K562 (cell line): ENCODE data around the gene CPNE2. TPM values are rescaled to one million over a fixed set of nuclear protein-coding genes. Genes with fewer than 3 reads are reported as not detected.

ENCODE experiments used
- ATAC-seq: fragments of 200-7000 bp; cut with Tn5 transposase; 3 replicates; pipeline ENCODE4 v1.9.1; 2020; ENCODE audit warnings: moderate library complexity
- BruUV-seq: library from RNA; stranded (reverse); fragments of 400-500 nt; replicated peaks from 2 replicates; lab custom pipeline; 2021; lab: Mats Ljungman, UMichigan
- CTCF ChIA-PET: fragments of 300-600 bp; formaldehyde crosslinking; extraction: SDS; loops from one replicate; lab custom pipeline; 2021; ENCODE audit warnings: low intra/inter-chr PET ratio; lab: Yijun Ruan, JAX
- POLR2A ChIA-PET: fragments of 300-600, 350-650 bp; sonication (Branson Sonifier 250); formaldehyde crosslinking; extraction: SDS; loops from one replicate; lab custom pipeline; 2021; ENCODE audit warnings: antibody characterized with exemption, inconsistent platforms; lab: Yijun Ruan, JAX
- DNase-seq, 4 experiments: peaks; one replicate each; pipeline versions ENCODE4 v3.0.0 to v3.0.0-alpha.2; 2011 to 2018; ENCODE audit warnings: low spot score in 3 of 4, mixed read lengths in 3 of 4; ENCODE audit errors: extremely low read depth in 1 of 4
- FAIRE-seq: peaks from 2 replicates; lab custom pipeline; 2011; peaks lifted over from hg19 to GRCh38; lab: Jason Lieb, UNC
- H2AFZ ChIP-seq: 2 replicates; pipeline ENCODE4 v1.6.0; 2011; ENCODE audit warnings: low read depth, low read length, control low read depth, inconsistent platforms
- H3K27ac ChIP-seq: fragments of 200-600 bp; 3 replicates; pipeline ENCODE4 v1.8.0; 2011; ENCODE audit warnings: low read depth, mild to moderate bottlenecking, control low read depth, inconsistent platforms, low read length, moderate library complexity, mixed read lengths; ENCODE audit errors: extremely low read depth
- H3K27me3 ChIP-seq, 2 experiments: fragments of 300-600 bp in 1 of 2; 2 replicates in 1 of 2; 3 replicates in 1 of 2; pipeline versions ENCODE4 v1.6.0 to v1.8.0; 2011; ENCODE audit warnings: inconsistent platforms in 2 of 2, low read length in 2 of 2, mild to moderate bottlenecking in 1 of 2, mixed read lengths in 1 of 2, moderate library complexity in 1 of 2; ENCODE audit not compliant: control insufficient read depth in 2 of 2, insufficient read depth in 2 of 2
- H3K36me3 ChIP-seq: fragments of 300-600 bp; 3 replicates; pipeline ENCODE4 v1.8.0; 2011; ENCODE audit warnings: mild to moderate bottlenecking, low read length, inconsistent platforms; ENCODE audit not compliant: control insufficient read depth, insufficient read depth
- H3K4me1 ChIP-seq, 2 experiments: fragments of 200-600 bp in 1 of 2; replicated peaks in 1 of 2; 2 replicates in 1 of 2; 3 replicates in 1 of 2; pipeline versions ENCODE4 v1.5.1 to v1.8.0; 2011; ENCODE audit warnings: inconsistent platforms in 2 of 2, low read length in 2 of 2, mild to moderate bottlenecking in 1 of 2, mixed read lengths in 1 of 2, moderate library complexity in 1 of 2; ENCODE audit not compliant: control insufficient read depth in 2 of 2, insufficient read depth in 2 of 2
- H3K4me2 ChIP-seq: 2 replicates; pipeline ENCODE4 v1.6.1; 2011; ENCODE audit warnings: low read length, control low read depth, inconsistent platforms, mixed read lengths; ENCODE audit not compliant: insufficient read depth
- H3K4me3 ChIP-seq: fragments of 200-600 bp; sonication (generic), shearing (Covaris generic); 2 replicates; pipeline ENCODE4 v1.5.1; 2016; ENCODE audit warnings: control low read depth, inconsistent platforms
- H3K79me2 ChIP-seq: fragments of 200-600 bp; 3 replicates; pipeline ENCODE4 v1.8.0; 2011; ENCODE audit warnings: low read length, inconsistent platforms; ENCODE audit not compliant: control insufficient read depth, insufficient read depth
- H3K9ac ChIP-seq, 2 experiments: 2 replicates each; pipeline versions ENCODE4 v1.6.0 to v1.6.1; 2011; ENCODE audit warnings: low read depth in 2 of 2, low read length in 2 of 2, control low read depth in 1 of 2, inconsistent platforms in 1 of 2, mild to moderate bottlenecking in 1 of 2, mixed read lengths in 1 of 2; ENCODE audit not compliant: insufficient read depth in 1 of 2
- H3K9me1 ChIP-seq: one replicate; pipeline ENCODE4 v1.6.0; 2011; ENCODE audit warnings: inconsistent platforms, mild to moderate bottlenecking, low read length, moderate library complexity; ENCODE audit not compliant: control insufficient read depth, insufficient read depth
- H3K9me3 ChIP-seq: replicated peaks from 2 replicates; pipeline ENCODE4 v1.5.1; 2011; ENCODE audit warnings: low read depth, low read length, inconsistent platforms; ENCODE audit not compliant: control insufficient read depth, insufficient read depth
- H4K20me1 ChIP-seq: replicated peaks from 2 replicates; pipeline ENCODE4 v1.6.1; 2011; ENCODE audit warnings: low read length, inconsistent platforms, mixed read lengths; ENCODE audit not compliant: control insufficient read depth, insufficient read depth
- CEBPG ChIP-seq, 3 experiments: fragments of 200-800 bp in 1 of 3; sonication (Bioruptor generic) in 1 of 3; sonication (generic) in 1 of 3; formaldehyde crosslinking in 1 of 3; IDR thresholded peaks in 2 of 3; conservative IDR thresholded peaks in 1 of 3; 2 replicates each; pipeline versions ENCODE4 v1.6.1 to v1.8.0; 2016 to 2022; ENCODE audit warnings: missing compliant biosample characterization in 2 of 3, missing genetic modification characterization in 2 of 3, mild to moderate bottlenecking in 1 of 3, missing genetic modification reagents in 1 of 3
- EP300 ChIP-seq: IDR thresholded peaks from 2 replicates; pipeline ENCODE4 v1.6.1; 2012; ENCODE audit warnings: low read length, improper control_type of control experiment
- FOXK1 ChIP-seq: sonication (generic); formaldehyde crosslinking; IDR thresholded peaks from 2 replicates; pipeline ENCODE4 v1.8.0; 2022; ENCODE audit warnings: missing genetic modification reagents, mild to moderate bottlenecking, borderline replicate concordance
- HDAC2 ChIP-seq: fragments of 450-650 bp; IDR thresholded peaks from 2 replicates; pipeline ENCODE4 v1.6.1; 2016; ENCODE audit warnings: mild to moderate bottlenecking
- HMG20B ChIP-seq: fragments of 250-450 bp; sonication (Bioruptor Pico); IDR thresholded peaks from 2 replicates; pipeline ENCODE4 v1.5.0; 2021; ENCODE audit warnings: mild to moderate bottlenecking
- IFI16 ChIP-seq: fragments of 250-450 bp; sonication (Bioruptor Pico); IDR thresholded peaks from 2 replicates; pipeline ENCODE4 v2.1.2; 2022; ENCODE audit warnings: mild to moderate bottlenecking, inconsistent platforms
- JUND ChIP-seq, 2 experiments: IDR thresholded peaks; 2 replicates in 1 of 2; 3 replicates in 1 of 2; pipeline ENCODE4 v1.6.1; 2011; ENCODE audit warnings: borderline replicate concordance in 2 of 2, low read depth in 2 of 2, low read length in 2 of 2, improper control_type of control experiment in 1 of 2, missing biosample characterization in 1 of 2, missing genetic modification characterization in 1 of 2, missing genetic modification reagents in 1 of 2
- KLF13 ChIP-seq: fragments of 450-650 bp; IDR thresholded peaks from 2 replicates; pipeline ENCODE4 v1.6.1; 2016; ENCODE audit warnings: missing genetic modification characterization, low read depth, mild to moderate bottlenecking, missing compliant biosample characterization, moderate library complexity, borderline replicate concordance
- NFE2L1 ChIP-seq: fragments of 450-650 bp; IDR thresholded peaks from 2 replicates; pipeline ENCODE4 v1.6.1; 2016; ENCODE audit warnings: missing genetic modification characterization, low read depth, mild to moderate bottlenecking, missing compliant biosample characterization, moderate library complexity, borderline replicate concordance
- POLR3A ChIP-seq: IDR thresholded peaks from 2 replicates; pipeline ENCODE4 v1.6.1; 2011; ENCODE audit warnings: borderline replicate concordance, mild to moderate bottlenecking, moderate library complexity; ENCODE audit not compliant: insufficient read length, insufficient read depth; ENCODE audit errors: extremely low read depth
- RAD51 ChIP-seq: fragments of 450-650 bp; IDR thresholded peaks from 2 replicates; pipeline ENCODE4 v1.7.1; 2016; ENCODE audit warnings: low read depth, mild to moderate bottlenecking, borderline replicate concordance
- SMAD4 ChIP-seq: fragments of 250-450 bp; sonication (Bioruptor Pico); conservative IDR thresholded peaks from 2 replicates; pipeline ENCODE4 v1.8.0; 2021; ENCODE audit warnings: inconsistent platforms, mild to moderate bottlenecking, moderate library complexity
- SPI1 ChIP-seq: IDR thresholded peaks from 2 replicates; pipeline ENCODE4 v1.6.1; 2011; ENCODE audit warnings: low read depth, low read length, control low read depth, borderline replicate concordance
- TAF15 ChIP-seq: fragments of 200-400 bp; formaldehyde crosslinking; IDR thresholded peaks from 2 replicates; pipeline ENCODE4 v1.6.1; 2017; ENCODE audit warnings: mild to moderate bottlenecking, low read depth, low read length, moderate library complexity
- TCF7 ChIP-seq: sonication (generic); IDR thresholded peaks from 2 replicates; pipeline ENCODE4 v1.6.1; 2016; ENCODE audit warnings: antibody characterized with exemption, borderline replicate concordance
- ZNF778 ChIP-seq: fragments of 450-650 bp; formaldehyde crosslinking; IDR thresholded peaks from 2 replicates; pipeline ENCODE4 v1.4.0; 2020; ENCODE audit warnings: mild to moderate bottlenecking, moderate library complexity
- WGBS: fragments of 100-300 bp; shearing (Covaris generic); methylation state at CpG from one replicate; pipeline ENCODE4 v1.1.6; 2016; ENCODE audit warnings: low coverage, mixed read lengths; ENCODE audit not compliant: insufficient coverage; ENCODE audit errors: missing lambda C conversion rate; 5-methylcytosine and 5-hydroxymethylcytosine counted together
- in situ Hi-C: fragments of 300-500 bp; cut with MboI; formaldehyde crosslinking; loops from 4 replicates; pipeline ENCODE4 v1.15.0; 2018; ENCODE audit warnings: inconsistent platforms, mixed read lengths
- intact Hi-C: fragments of 100-400 bp; cut with micrococcal nuclease; formaldehyde crosslinking; loops from 2 replicates; pipeline ENCODE4 v1.14.2; 2022
- polyA plus RNA-seq, 8 experiments: library from polyadenylated mRNA; depleted of rRNA in 4 of 8; stranded (reverse) in 5 of 8; unstranded in 3 of 8; fragments of >200 nt; fragmentation: Nextera tagmentation in 2 of 8; fragmentation: Illumina TruSeq in 1 of 8; extraction: Ambion mirVana in 2 of 8; extraction: Trizol in 1 of 8; gene quantifications; 2 replicates each; pipeline versions ENCODE4 v1.2.1 to v1.2.3, GENCODE V29; 2011 to 2014; ENCODE audit warnings: inconsistent platforms in 1 of 8, missing spikeins in 1 of 8
- total RNA-seq, 7 experiments: library from RNA; depleted of rRNA in 6 of 7; stranded (reverse); fragments of >200 nt in 6 of 7; fragmentation: Illumina TruSeq in 2 of 7; extraction: Trizol in 2 of 7; gene quantifications; 2 replicates each; pipeline versions ENCODE4 v1.2.1 to v1.2.3, GENCODE V29; 2011 to 2021; ENCODE audit warnings: low replicate concordance in 1 of 7
- TF ChIP-seq, protein P1 (sequence below): fragments of 450-650 bp; formaldehyde crosslinking; IDR thresholded peaks from 2 replicates; pipeline ENCODE4 v1.4.0; 2020; ENCODE audit warnings: mild to moderate bottlenecking, moderate library complexity
- TF ChIP-seq, protein P2 (sequence below): fragments of 450-650 bp; IDR thresholded peaks from 2 replicates; pipeline ENCODE4 v1.7.0; 2016; ENCODE audit warnings: borderline replicate concordance

The CPNE2 gene
- total and polyA plus RNA-seq, 9 of the 15 experiments (the other 6 are each of a cell fraction or from before 2014, with no cell fraction given): 3.0 to 13.9 (median 8.6) TPM

DNA sequence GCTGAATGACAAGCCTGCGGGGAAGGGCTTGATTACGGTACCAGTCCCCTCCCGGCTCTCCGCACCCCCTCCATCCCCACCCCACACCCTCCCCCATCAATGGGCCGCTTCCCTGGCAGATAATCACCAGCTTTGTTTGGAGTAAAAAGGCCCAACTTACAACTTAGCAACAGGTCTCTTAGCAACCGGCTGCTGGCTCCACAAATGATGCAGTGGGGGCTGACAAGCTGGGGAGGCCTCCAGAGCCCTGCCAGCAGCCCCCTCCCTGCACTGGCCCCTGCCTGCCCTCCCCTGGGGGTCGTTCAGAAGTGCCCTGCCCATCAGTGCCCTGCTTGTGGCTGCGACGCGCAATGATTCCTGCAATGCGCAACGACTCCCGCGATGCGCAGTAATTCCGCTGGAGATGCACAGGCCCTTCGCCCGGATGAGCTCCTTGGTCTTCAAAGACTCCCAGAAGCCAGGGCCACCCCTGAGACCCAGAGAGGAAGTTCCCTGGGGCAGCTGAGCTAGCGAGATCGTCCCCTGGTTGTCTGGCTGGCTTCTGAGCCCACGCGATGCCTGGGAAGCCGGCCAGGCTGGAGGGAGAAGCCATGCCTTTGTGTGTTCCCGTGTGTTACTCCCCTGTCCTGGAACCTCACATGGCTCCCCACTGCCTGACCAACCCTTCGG lies 23.3 kb downstream of the CPNE2 start:
- H3K4me1 ChIP-seq: peaks cover 12 to 25% of the 10 kb centered on the region in 2 experiments
- no TSS peak for BruUV-seq
- DNase-seq: no peak
- no peak overlapping the region for H2AFZ ChIP-seq
- H3K27me3 ChIP-seq: no peaks in the 10 kb centered on the region; a peak in 1 of 5 replicates
- POLR2A ChIA-PET: interaction anchor here (0.7 to 1.0 kb wide), 2 partner anchors 16 to 40 kb away, joined by 3 read pairs; no protein-coding TSS in a partner anchor
- H3K4me3 ChIP-seq: no peak overlapping the region
- 0 out of 2 replicates have a peak, but pooled peaks cover 3% of the 10 kb centered on the region for H4K20me1 ChIP-seq
- no peaks in the 10 kb centered on the region for H3K79me2 ChIP-seq
- WGBS: 53% methylated on average over 22 of the region's 25 CpGs
- no peaks in the 10 kb centered on the region for H3K36me3 ChIP-seq
- H3K9ac ChIP-seq: peak overlapping the region in 1 of 2 experiments; percentile 48; a peak in 1 of 4 replicates
- no peaks in the 10 kb centered on the region for H3K9me1 ChIP-seq
- intact Hi-C loops (no loop called here), in situ Hi-C loops (no loop called here)
- H3K4me2 ChIP-seq: no peak overlapping the region
- no peaks in the 10 kb centered on the region for H3K9me3 ChIP-seq
- no peak for FAIRE-seq
- no peak overlapping the region for H3K27ac ChIP-seq
- peak; percentile 29; the same call in 1 of the 3 replicates for ATAC-seq
- CTCF ChIA-PET: no interaction called here
- TF ChIP-seq POLR3A: no peak
- TF ChIP-seq, protein P1, sequence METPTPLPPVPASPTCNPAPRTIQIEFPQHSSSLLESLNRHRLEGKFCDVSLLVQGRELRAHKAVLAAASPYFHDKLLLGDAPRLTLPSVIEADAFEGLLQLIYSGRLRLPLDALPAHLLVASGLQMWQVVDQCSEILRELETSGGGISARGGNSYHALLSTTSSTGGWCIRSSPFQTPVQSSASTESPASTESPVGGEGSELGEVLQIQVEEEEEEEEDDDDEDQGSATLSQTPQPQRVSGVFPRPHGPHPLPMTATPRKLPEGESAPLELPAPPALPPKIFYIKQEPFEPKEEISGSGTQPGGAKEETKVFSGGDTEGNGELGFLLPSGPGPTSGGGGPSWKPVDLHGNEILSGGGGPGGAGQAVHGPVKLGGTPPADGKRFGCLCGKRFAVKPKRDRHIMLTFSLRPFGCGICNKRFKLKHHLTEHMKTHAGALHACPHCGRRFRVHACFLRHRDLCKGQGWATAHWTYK (CRISPR knock-in tag): no peak
- peak; percentile 37; the same call in 1 of the 2 replicates for TF ChIP-seq RAD51
- TF ChIP-seq SPI1: peak; percentile 55; the same call in 1 of the 2 replicates
- no peak for TF ChIP-seq HMG20B
- TF ChIP-seq ZNF778 (CRISPR knock-in tag): no peak
- no peak for TF ChIP-seq NFE2L1 (tag)
- TF ChIP-seq EP300: no peak
- TF ChIP-seq SMAD4: no peak
- no peak for TF ChIP-seq FOXK1 (CRISPR knock-in tag)
- TF ChIP-seq TCF7: no peak
- no peak for TF ChIP-seq HDAC2
- no peak for TF ChIP-seq TAF15
- no peak for TF ChIP-seq IFI16 (CRISPR knock-in tag)
- TF ChIP-seq, protein P2, sequence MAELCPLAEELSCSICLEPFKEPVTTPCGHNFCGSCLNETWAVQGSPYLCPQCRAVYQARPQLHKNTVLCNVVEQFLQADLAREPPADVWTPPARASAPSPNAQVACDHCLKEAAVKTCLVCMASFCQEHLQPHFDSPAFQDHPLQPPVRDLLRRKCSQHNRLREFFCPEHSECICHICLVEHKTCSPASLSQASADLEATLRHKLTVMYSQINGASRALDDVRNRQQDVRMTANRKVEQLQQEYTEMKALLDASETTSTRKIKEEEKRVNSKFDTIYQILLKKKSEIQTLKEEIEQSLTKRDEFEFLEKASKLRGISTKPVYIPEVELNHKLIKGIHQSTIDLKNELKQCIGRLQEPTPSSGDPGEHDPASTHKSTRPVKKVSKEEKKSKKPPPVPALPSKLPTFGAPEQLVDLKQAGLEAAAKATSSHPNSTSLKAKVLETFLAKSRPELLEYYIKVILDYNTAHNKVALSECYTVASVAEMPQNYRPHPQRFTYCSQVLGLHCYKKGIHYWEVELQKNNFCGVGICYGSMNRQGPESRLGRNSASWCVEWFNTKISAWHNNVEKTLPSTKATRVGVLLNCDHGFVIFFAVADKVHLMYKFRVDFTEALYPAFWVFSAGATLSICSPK: no peak
- TF ChIP-seq CEBPG (CRISPR knock-in tag; IDR thresholded peaks at IDR 0.05): no peak
- no peak for TF ChIP-seq CEBPG (tag; conservative IDR thresholded peaks at IDR 0.05 in 1 of 2, IDR thresholded peaks at IDR 0.05 in 1 of 2)
- no peak for TF ChIP-seq KLF13 (tag)
- TF ChIP-seq JUND (IDR thresholded peaks at IDR 0.05; ENCODE audit: borderline replicate concordance, low read depth, low read length): no peak
- no peak for TF ChIP-seq JUND (tag; IDR thresholded peaks at IDR 0.05; ENCODE audit: borderline replicate concordance, low read depth, low read length)
